Cardiac muscle cell (in vitro differentiated cells and primary cell): ENCODE data around the gene ERBB4. TPM values are rescaled to one million over a fixed set of nuclear protein-coding genes. Genes with fewer than 3 reads are reported as not detected.

ENCODE experiments used
- DNase-seq, 2 donors: peaks; one replicate each; pipeline versions ENCODE4 v3.0.0 to v3.0.0-alpha.2; 2010 to 2017; ENCODE audit warnings: low read depth in 1 of 2, low spot score in 1 of 2
- H3K27ac ChIP-seq: fragments of 200-600 bp; sonication (generic); 2 replicates; pipeline ENCODE4 v1.5.1; 2016
- H3K27me3 ChIP-seq: fragments of 200-600 bp; sonication (generic); 2 replicates; pipeline ENCODE4 v1.6.0; 2016; ENCODE audit warnings: control low read depth
- H3K36me3 ChIP-seq: fragments of 200-600 bp; sonication (generic); 2 replicates; pipeline ENCODE4 v1.5.1; 2016; ENCODE audit warnings: control low read depth
- H3K4me1 ChIP-seq: fragments of 200-600 bp; sonication (generic); 2 replicates; pipeline ENCODE4 v1.8.1; 2017; ENCODE audit warnings: low read depth, mild to moderate bottlenecking, mixed run types
- H3K4me3 ChIP-seq: fragments of 200-600 bp; sonication (generic); 2 replicates; pipeline ENCODE4 v1.5.1; 2016; ENCODE audit warnings: mild to moderate bottlenecking
- H3K9me3 ChIP-seq: fragments of 200-600 bp; sonication (generic); 2 replicates; pipeline ENCODE4 v1.5.1; 2017; ENCODE audit warnings: low read depth, mild to moderate bottlenecking, control low read depth
- CTCF ChIP-seq: IDR thresholded peaks from 2 replicates; pipeline ENCODE4 v1.5.1; 2012; ENCODE audit warnings: low read depth, mild to moderate bottlenecking, low read length
- polyA plus RNA-seq: library from polyadenylated mRNA; unstranded; fragments of >200 nt; fragmentation: Nextera tagmentation; extraction: Ambion mirVana; gene quantifications from 2 replicates; pipeline ENCODE4 v1.2.1, GENCODE V29; 2016
- total RNA-seq: library from RNA; depleted of rRNA; stranded (reverse); fragments of >200 nt; gene quantifications from 2 replicates; pipeline ENCODE4 v1.2.3, GENCODE V29; 2016

ERBB4 gene
- total and polyA plus RNA-seq, 2 experiments from 2014 or later, result 38.1 to 42.1 TPM

- DNase-seq, result peak in 1 of 2 donors; percentile 42
- Histone ChIP-seq H3K4me1 (peaks cover 8% of the 10 kb centered on the region), H3K27ac (no peak overlapping the region), H3K4me3 (no peak overlapping the region), H3K9me3 (no peaks in the 10 kb centered on the region), H3K27me3 (no peaks in the 10 kb centered on the region), H3K36me3 (no peaks in the 10 kb centered on the region)
- no peak for TF ChIP-seq CTCF
Measured at GRCh38 chr2:212076456-212076855, 462.1 kb downstream of the ERBB4 start.

DNA sequence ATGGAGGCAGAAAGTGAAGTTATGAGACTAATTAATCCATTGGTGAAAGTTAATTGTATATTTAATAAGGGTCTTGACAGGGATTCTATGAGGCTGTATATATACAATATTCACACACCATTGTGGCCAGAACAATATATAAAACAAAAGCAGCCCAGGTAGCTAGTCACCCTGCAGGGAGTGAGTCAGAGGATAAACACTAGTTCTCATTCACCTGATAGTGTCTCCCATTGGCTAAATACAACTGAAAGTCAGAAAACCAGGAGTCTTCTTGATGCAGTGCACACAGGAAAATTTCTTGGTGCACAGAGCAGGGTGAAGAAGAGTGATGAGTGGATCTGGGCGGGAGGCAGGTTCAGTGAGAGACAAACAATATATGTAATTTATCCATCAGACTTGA, 465.2 kb downstream of the ERBB4 start:
- Histone ChIP-seq H3K9me3 (no peaks in the 10 kb centered on the region), H3K36me3 (no peaks in the 10 kb centered on the region), H3K4me1 (peaks cover 8% of the 10 kb centered on the region), H3K27ac (no peak overlapping the region), H3K27me3 (no peaks in the 10 kb centered on the region), H3K4me3 (no peak overlapping the region)
- TF ChIP-seq CTCF, result no peak
- no peak for DNase-seq

- Histone ChIP-seq H3K4me3 (no peak overlapping the region), H3K36me3 (no peaks in the 10 kb centered on the region), H3K27ac (no peak overlapping the region), H3K9me3 (no peaks in the 10 kb centered on the region), H3K27me3 (no peaks in the 10 kb centered on the region), H3K4me1 (peaks cover 3% of the 10 kb centered on the region)
- TF ChIP-seq CTCF, result no peak
- no peak for DNase-seq
Measured at GRCh38 chr2:212066546-212066945, 472.1 kb downstream of the ERBB4 start.

- no peak for TF ChIP-seq CTCF
- Histone ChIP-seq H3K27ac (no peak overlapping the region), H3K9me3 (no peaks in the 10 kb centered on the region), H3K27me3 (no peaks in the 10 kb centered on the region), H3K36me3 (no peaks in the 10 kb centered on the region), H3K4me1 (peaks cover 3% of the 10 kb centered on the region), H3K4me3 (no peak overlapping the region)
- DNase-seq, result no peak
Measured at GRCh38 chr2:212064318-212064717, 474.3 kb downstream of the ERBB4 start.

DNA sequence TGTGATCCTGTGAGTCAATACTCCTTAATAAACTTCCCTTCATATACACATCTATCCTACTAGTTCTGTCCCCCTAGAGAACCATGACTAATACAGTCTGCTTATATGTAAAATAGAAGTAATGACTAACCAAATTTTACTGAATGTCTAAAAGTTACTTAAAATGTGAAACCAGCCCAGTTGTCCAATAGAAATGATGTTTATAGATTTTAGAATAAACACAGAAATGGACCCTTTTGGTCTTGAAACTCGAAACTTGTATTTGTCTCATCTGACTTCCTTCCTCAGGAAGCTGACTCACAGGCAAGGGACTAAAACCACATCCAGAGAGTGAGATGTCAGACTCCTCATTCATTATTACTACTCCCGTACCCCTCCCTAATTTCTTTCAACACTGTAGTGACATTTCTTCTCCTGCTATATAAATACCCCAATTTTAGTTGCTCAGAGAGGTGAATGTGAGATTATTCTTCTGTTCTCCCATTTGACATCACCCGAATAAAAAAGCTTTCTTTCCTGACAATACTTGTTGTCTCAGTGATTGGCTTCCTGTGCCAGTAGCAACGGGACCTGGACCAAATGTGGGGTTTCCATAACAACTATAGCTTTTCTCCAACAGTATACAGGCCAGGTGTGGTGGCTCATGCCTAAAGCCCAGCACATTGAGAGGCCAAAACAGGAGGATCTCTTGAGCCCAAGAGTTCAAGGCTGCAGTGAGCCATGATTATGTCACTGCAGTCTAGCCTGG, 486.0 kb downstream of the ERBB4 start:
- no peak overlapping the region for H3K4me3 ChIP-seq
- no peak overlapping the region for H3K27ac ChIP-seq
- no peaks in the 10 kb centered on the region for H3K27me3 ChIP-seq
- no peaks in the 10 kb centered on the region for H3K4me1 ChIP-seq
- no peak for TF ChIP-seq CTCF
- no peaks in the 10 kb centered on the region for H3K36me3 ChIP-seq
- DNase-seq, result peak in 1 of 2 donors; percentile 54
- no peaks in the 10 kb centered on the region for H3K9me3 ChIP-seq
